Ishikawa (cell line): ENCODE results near the gene IL17RD.

Experiments
- CEBPB ChIP-seq: IDR thresholded peaks from 2 replicates; pipeline ENCODE4 v1.6.1; 2012
- CREB1 ChIP-seq: IDR thresholded peaks from 2 replicates; pipeline ENCODE4 v1.6.1; 2012; ENCODE audit warnings: low read depth
- EGR1 ChIP-seq: IDR thresholded peaks from 2 replicates; pipeline ENCODE4 v1.6.1; 2012
- EP300 ChIP-seq: IDR thresholded peaks from 2 replicates; pipeline ENCODE4 v1.6.1; 2012; ENCODE audit warnings: borderline replicate concordance
- FOXM1 ChIP-seq: IDR thresholded peaks from 2 replicates; pipeline ENCODE4 v1.6.1; 2012; ENCODE audit warnings: low read depth, borderline replicate concordance
- MAX ChIP-seq: IDR thresholded peaks from 2 replicates; pipeline ENCODE4 v1.6.1; 2012
- NFIC ChIP-seq: IDR thresholded peaks from 2 replicates; pipeline ENCODE4 v1.6.1; 2012
- RAD21 ChIP-seq: IDR thresholded peaks from 2 replicates; pipeline ENCODE4 v1.6.1; 2012; ENCODE audit warnings: low read depth
- REST ChIP-seq: IDR thresholded peaks from 2 replicates; pipeline ENCODE4 v1.6.1; 2012; ENCODE audit warnings: low read depth, mild to moderate bottlenecking
- TAF1 ChIP-seq: IDR thresholded peaks from 2 replicates; pipeline ENCODE4 v1.6.1; 2012; ENCODE audit warnings: low read depth, mild to moderate bottlenecking
- TCF12 ChIP-seq: IDR thresholded peaks from 2 replicates; pipeline ENCODE4 v1.6.1; 2012; ENCODE audit warnings: low read depth
- TEAD4 ChIP-seq: IDR thresholded peaks from 2 replicates; pipeline ENCODE4 v1.6.1; 2012
- USF1 ChIP-seq: IDR thresholded peaks from 2 replicates; pipeline ENCODE4 v1.6.1; 2012
- YY1 ChIP-seq: IDR thresholded peaks from 2 replicates; pipeline ENCODE4 v1.6.1; 2012; ENCODE audit warnings: low read depth
- ZBTB7A ChIP-seq: IDR thresholded peaks from 2 replicates; pipeline ENCODE4 v1.6.1; 2012; ENCODE audit warnings: low read depth

Gene IL17RD

GRCh38 chr3:57053122-57053521, 112.0 kb downstream of the IL17RD start:
- TF ChIP-seq CEBPB (no peak), REST (no peak), RAD21 (no peak), TCF12 (no peak), NFIC (no peak), ZBTB7A (no peak), EGR1 (no peak), MAX (no peak), CREB1 (no peak), EP300 (no peak), TAF1 (no peak), USF1 (no peak), YY1 (no peak), TEAD4 (no peak), FOXM1 (no peak)

GRCh38 chr3:57052662-57053061, 112.5 kb downstream of the IL17RD start:
- no peak for TF ChIP-seq ZBTB7A

- no peak for TF ChIP-seq NFIC
Observed at GRCh38 chr3:57048728-57049127, 116.4 kb downstream of the IL17RD start.

GRCh38 chr3:57048052-57048671, 117.0 kb downstream of the IL17RD start:
- TF ChIP-seq TAF1 (no peak), YY1 (no peak), EP300 (no peak), TEAD4 (no peak), USF1 (peak; percentile 79), ZBTB7A (no peak)

GRCh38 chr3:57046101-57046765, 118.9 kb downstream of the IL17RD start:
- TF ChIP-seq EP300, result no peak
- TF ChIP-seq NFIC, result no peak
- TF ChIP-seq FOXM1, result no peak

- no peak for TF ChIP-seq USF1
- TF ChIP-seq ZBTB7A, result no peak
- TF ChIP-seq TCF12, result no peak
- no peak for TF ChIP-seq EGR1
- no peak for TF ChIP-seq FOXM1
- TF ChIP-seq REST, result no peak
- TF ChIP-seq YY1, result no peak
- no peak for TF ChIP-seq MAX
- no peak for TF ChIP-seq EP300
- no peak for TF ChIP-seq RAD21
- TF ChIP-seq CREB1, result no peak
- TF ChIP-seq CEBPB, result no peak
- TF ChIP-seq TAF1, result no peak
Observed at GRCh38 chr3:57043518-57043917, 121.6 kb downstream of the IL17RD start.
